Sigmoid colon (tissue), 4 donors: Measurements from ENCODE around the gene SLC47A2.

Experiments used
- EP300 ChIP-seq, 4 donors: sonication (generic); formaldehyde crosslinking; IDR thresholded peaks; one replicate each; pipeline ENCODE4 v1.6.1; 2017; ENCODE audit warnings: antibody characterized with exemption in 4 of 4
- POLR2AphosphoS5 ChIP-seq, 4 donors: sonication (generic); formaldehyde crosslinking; IDR thresholded peaks; one replicate each; pipeline ENCODE4 v1.6.1; 2017; ENCODE audit warnings: antibody characterized with exemption in 4 of 4
- TF ChIP-seq, protein P1 (sequence below), 4 experiments: fragments of 450-650 bp in 3 of 4; fragments of 200-600 bp in 1 of 4; IDR thresholded peaks; one replicate each; pipeline ENCODE4 v1.5.1; 2016 to 2019; ENCODE audit warnings: antibody characterized with exemption in 4 of 4, mild to moderate bottlenecking in 3 of 4, moderate library complexity in 2 of 4

DNA sequence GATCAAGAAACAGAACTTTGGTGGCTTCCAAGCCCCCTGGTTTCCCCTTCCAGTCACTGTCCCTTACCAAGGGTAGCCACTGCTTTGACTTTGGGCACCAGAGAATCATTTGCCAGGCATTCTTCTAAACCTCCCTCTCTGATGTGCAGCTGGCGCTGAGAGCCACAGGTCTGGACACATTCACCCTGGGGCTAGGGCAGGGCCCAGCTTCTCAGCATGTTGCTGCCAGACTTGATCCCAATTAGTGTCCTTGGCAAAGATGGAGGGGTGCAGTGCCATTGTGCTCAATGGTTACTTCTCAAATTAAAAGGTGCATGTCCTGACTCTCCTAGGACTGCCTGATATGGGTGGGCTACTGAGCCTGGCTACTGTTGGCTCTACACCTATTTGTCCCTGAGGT lies 7.6 kb upstream of the SLC47A2 start:
- TF ChIP-seq EP300 (IDR thresholded peaks at IDR 0.05) (no peak), POLR2AphosphoS5 (IDR thresholded peaks at IDR 0.05) (no peak)
- TF ChIP-seq, protein P1, sequence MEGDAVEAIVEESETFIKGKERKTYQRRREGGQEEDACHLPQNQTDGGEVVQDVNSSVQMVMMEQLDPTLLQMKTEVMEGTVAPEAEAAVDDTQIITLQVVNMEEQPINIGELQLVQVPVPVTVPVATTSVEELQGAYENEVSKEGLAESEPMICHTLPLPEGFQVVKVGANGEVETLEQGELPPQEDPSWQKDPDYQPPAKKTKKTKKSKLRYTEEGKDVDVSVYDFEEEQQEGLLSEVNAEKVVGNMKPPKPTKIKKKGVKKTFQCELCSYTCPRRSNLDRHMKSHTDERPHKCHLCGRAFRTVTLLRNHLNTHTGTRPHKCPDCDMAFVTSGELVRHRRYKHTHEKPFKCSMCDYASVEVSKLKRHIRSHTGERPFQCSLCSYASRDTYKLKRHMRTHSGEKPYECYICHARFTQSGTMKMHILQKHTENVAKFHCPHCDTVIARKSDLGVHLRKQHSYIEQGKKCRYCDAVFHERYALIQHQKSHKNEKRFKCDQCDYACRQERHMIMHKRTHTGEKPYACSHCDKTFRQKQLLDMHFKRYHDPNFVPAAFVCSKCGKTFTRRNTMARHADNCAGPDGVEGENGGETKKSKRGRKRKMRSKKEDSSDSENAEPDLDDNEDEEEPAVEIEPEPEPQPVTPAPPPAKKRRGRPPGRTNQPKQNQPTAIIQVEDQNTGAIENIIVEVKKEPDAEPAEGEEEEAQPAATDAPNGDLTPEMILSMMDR (IDR thresholded peaks at IDR 0.05) = no peak
